NCI-H1105 (cell line): ENCODE measurements around the gene HOXC5.
A peak's percentile ranks its signal among the peaks of the same experiment; 100 is the strongest.

ENCODE experiments used
- DNase-seq: peaks from one replicate; lab custom pipeline; 2025; lab: John Stamatoyannopoulos, UW

Gene HOXC5

GRCh38 chr12:54006559-54007220 is 26.2 kb upstream of the HOXC5 start:
- no peak for DNase-seq

GRCh38 chr12:54007538-54008259 is 25.2 kb upstream of the HOXC5 start:
- DNase-seq = no peak

GRCh38 chr12:54008260-54008552 is 24.6 kb upstream of the HOXC5 start:
- no peak for DNase-seq

- DNase-seq = no peak
Observed at GRCh38 chr12:54009171-54010052, 23.4 kb upstream of the HOXC5 start.

- DNase-seq = no peak
Observed at GRCh38 chr12:54010053-54010971, 22.5 kb upstream of the HOXC5 start.

GRCh38 chr12:54010972-54011664 is 21.7 kb upstream of the HOXC5 start:
- no peak for DNase-seq

GRCh38 chr12:54011665-54012532 is 21.0 kb upstream of the HOXC5 start:
- no peak for DNase-seq

GRCh38 chr12:54012631-54013409 is 20.0 kb upstream of the HOXC5 start:
- no peak for DNase-seq

- DNase-seq = no peak
Observed at GRCh38 chr12:54014377-54015017, 18.4 kb upstream of the HOXC5 start.

GRCh38 chr12:54015018-54015931 is 17.6 kb upstream of the HOXC5 start:
- DNase-seq = no peak

GRCh38 chr12:54016051-54016450 is 16.8 kb upstream of the HOXC5 start:
- no peak for DNase-seq

GRCh38 chr12:54016478-54016964 is 16.3 kb upstream of the HOXC5 start:
- DNase-seq = peak; percentile 65

- peak; percentile 70 for DNase-seq
Observed at GRCh38 chr12:54017027-54017788, 15.6 kb upstream of the HOXC5 start.

- peak; percentile 88 for DNase-seq
Observed at GRCh38 chr12:54017878-54018467, 14.9 kb upstream of the HOXC5 start.

- no peak for DNase-seq
Observed at GRCh38 chr12:54018468-54018984, 14.3 kb upstream of the HOXC5 start.

GRCh38 chr12:54019091-54019811 is 13.6 kb upstream of the HOXC5 start:
- DNase-seq = no peak
